Panc1 (cell line): Measurements from ENCODE around the gene TRIO. TPM values are rescaled to one million over a fixed set of nuclear protein-coding genes. Genes with fewer than 3 reads are reported as not detected.
A peak's percentile ranks its signal among the peaks of the same experiment; 100 is the strongest.

Experiments used
- ATAC-seq: fragments of 200-7000 bp; cut with Tn5 transposase; 2 replicates; pipeline ENCODE4 v1.9.1; 2020; ENCODE audit warnings: mild to moderate bottlenecking, moderate library complexity
- BruUV-seq: library from RNA; stranded (reverse); fragments of 400-500 nt; replicated peaks from 2 replicates; lab custom pipeline; 2021; lab: Mats Ljungman, UMichigan
- CTCF ChIA-PET: fragments of 300-600 bp; sonication (Branson Sonifier 250); formaldehyde crosslinking; loops from one replicate; lab custom pipeline; 2022; ENCODE audit warnings: antibody characterized with exemption; lab: Charles Lee
- POLR2A ChIA-PET: fragments of 300-600 bp; sonication (Branson Sonifier 250); formaldehyde crosslinking; loops from one replicate; lab custom pipeline; 2022; ENCODE audit warnings: antibody characterized with exemption; lab: Charles Lee
- DNase-seq: peaks from one replicate; pipeline ENCODE4 v3.0.0-alpha.2; 2010; ENCODE audit warnings: low read depth, low spot score
- H3K27ac ChIP-seq: 2 replicates; pipeline ENCODE4 v1.5.1; 2011; ENCODE audit warnings: mild to moderate bottlenecking, low read length, inconsistent platforms
- H3K27me3 ChIP-seq: fragments of 200-500 bp; sonication (Bioruptor generic); 2 replicates; pipeline ENCODE4 v1.6.0; 2014; ENCODE audit warnings: low read length, inconsistent platforms; ENCODE audit not compliant: control insufficient read depth, insufficient read depth
- H3K36me3 ChIP-seq: fragments of 200-500 bp; sonication (Bioruptor generic); 2 replicates; pipeline ENCODE4 v1.5.1; 2014; ENCODE audit warnings: inconsistent platforms, mild to moderate bottlenecking, low read length, moderate library complexity; ENCODE audit not compliant: control insufficient read depth, insufficient read depth
- H3K4me1 ChIP-seq: 2 replicates; pipeline ENCODE4 v1.5.1; 2011; ENCODE audit warnings: inconsistent platforms, mild to moderate bottlenecking, low read length, moderate library complexity; ENCODE audit not compliant: control insufficient read depth, insufficient read depth
- H3K4me3 ChIP-seq, 2 experiments: 2 replicates each; pipeline ENCODE4 v1.5.1; 2011 to 2012; ENCODE audit warnings: low read depth in 2 of 2, low read length in 2 of 2, mild to moderate bottlenecking in 2 of 2, inconsistent platforms in 1 of 2, moderate library complexity in 1 of 2
- H3K9me3 ChIP-seq: fragments of 200-500 bp; sonication (Bioruptor generic); 2 replicates; pipeline ENCODE4 v1.5.1; 2014; ENCODE audit warnings: low read depth, mild to moderate bottlenecking, inconsistent platforms, low read length, moderate library complexity; ENCODE audit not compliant: control insufficient read depth, insufficient read depth
- POLR2AphosphoS5 ChIP-seq: IDR thresholded peaks from 2 replicates; pipeline ENCODE4 v1.6.1; 2012; ENCODE audit warnings: mild to moderate bottlenecking, low read depth, low read length, moderate library complexity
- SIN3A ChIP-seq: IDR thresholded peaks from 2 replicates; pipeline ENCODE4 v1.6.1; 2012; ENCODE audit warnings: low read depth, mild to moderate bottlenecking, low read length, moderate library complexity, borderline replicate concordance; ENCODE audit not compliant: insufficient read depth
- TCF7L2 ChIP-seq: IDR thresholded peaks from 2 replicates; pipeline ENCODE4 v1.6.1; 2011; ENCODE audit warnings: mild to moderate bottlenecking, low read depth, low read length, inconsistent platforms
- in situ Hi-C: cut with HindIII; loops from 2 replicates; pipeline ENCODE4 v1.10.0; 2016; ENCODE audit warnings: low sequenced_read_pairs, low pct_unique_long_range_greater_than_20kb
- intact Hi-C: fragments of 100-400 bp; cut with micrococcal nuclease; formaldehyde crosslinking; loops from one replicate; pipeline ENCODE4 v1.10.0; 2022; ENCODE audit not compliant: unreplicated experiment
- total RNA-seq: library from RNA; stranded (reverse); gene quantifications from one replicate; pipeline ENCODE4 v1.2.1, GENCODE V29; 2021; ENCODE audit not compliant: unreplicated experiment
- TF ChIP-seq, protein P1 (sequence below), 2 experiments: IDR thresholded peaks; 2 replicates each; pipeline ENCODE4 v1.6.1; 2011 to 2012; ENCODE audit warnings: low read depth in 2 of 2, control low read depth in 1 of 2, low read length in 1 of 2, mild to moderate bottlenecking in 1 of 2, moderate library complexity in 1 of 2; ENCODE audit not compliant: insufficient read depth in 1 of 2
- TF ChIP-seq, protein P2 (sequence below): fragments of 450-650 bp; IDR thresholded peaks from 2 replicates; pipeline ENCODE4 v1.5.1; 2017; ENCODE audit warnings: mild to moderate bottlenecking

The TRIO gene
- total RNA-seq, 1 experiment from 2014 or later: 349 TPM

DNA sequence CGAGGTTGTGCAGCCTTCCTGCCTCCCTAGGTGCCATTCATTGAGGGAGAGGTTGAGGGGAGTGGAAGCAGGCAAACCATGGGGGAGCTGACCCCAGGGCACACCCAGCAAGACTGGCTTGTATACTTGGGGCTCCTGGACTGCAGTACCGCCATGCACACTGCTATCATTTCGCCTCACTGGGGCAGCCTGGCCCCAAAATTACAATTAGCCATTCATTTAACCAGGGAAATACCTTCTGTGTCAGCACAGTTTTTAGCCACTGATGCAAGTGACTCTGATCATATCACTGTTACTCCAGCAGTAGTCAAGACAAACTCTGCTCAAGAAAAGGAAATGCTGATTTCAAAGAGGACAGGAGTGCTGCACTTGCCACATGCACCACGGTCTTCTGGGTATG, 109.7 kb downstream of the TRIO start:
- Histone ChIP-seq H3K9me3 (no peaks in the 10 kb centered on the region; the same call in 1 of the 2 replicates), H3K27me3 (no peaks in the 10 kb centered on the region), H3K27ac (peak overlapping the region; percentile 96), H3K4me1 (peaks cover 98% of the 10 kb centered on the region), H3K36me3 (no peaks in the 10 kb centered on the region), H3K4me3 (no peak overlapping the region)
- no peak for ATAC-seq
- BruUV-seq: no TSS peak
- in situ Hi-C loops (no loop called here), intact Hi-C loops (no loop called here)
- ChIA-PET CTCF (no interaction called here), POLR2A (no interaction called here)
- DNase-seq: no peak
- TF ChIP-seq TCF7L2 (no peak), POLR2AphosphoS5 (no peak), SIN3A (no peak)
- TF ChIP-seq, protein P1, sequence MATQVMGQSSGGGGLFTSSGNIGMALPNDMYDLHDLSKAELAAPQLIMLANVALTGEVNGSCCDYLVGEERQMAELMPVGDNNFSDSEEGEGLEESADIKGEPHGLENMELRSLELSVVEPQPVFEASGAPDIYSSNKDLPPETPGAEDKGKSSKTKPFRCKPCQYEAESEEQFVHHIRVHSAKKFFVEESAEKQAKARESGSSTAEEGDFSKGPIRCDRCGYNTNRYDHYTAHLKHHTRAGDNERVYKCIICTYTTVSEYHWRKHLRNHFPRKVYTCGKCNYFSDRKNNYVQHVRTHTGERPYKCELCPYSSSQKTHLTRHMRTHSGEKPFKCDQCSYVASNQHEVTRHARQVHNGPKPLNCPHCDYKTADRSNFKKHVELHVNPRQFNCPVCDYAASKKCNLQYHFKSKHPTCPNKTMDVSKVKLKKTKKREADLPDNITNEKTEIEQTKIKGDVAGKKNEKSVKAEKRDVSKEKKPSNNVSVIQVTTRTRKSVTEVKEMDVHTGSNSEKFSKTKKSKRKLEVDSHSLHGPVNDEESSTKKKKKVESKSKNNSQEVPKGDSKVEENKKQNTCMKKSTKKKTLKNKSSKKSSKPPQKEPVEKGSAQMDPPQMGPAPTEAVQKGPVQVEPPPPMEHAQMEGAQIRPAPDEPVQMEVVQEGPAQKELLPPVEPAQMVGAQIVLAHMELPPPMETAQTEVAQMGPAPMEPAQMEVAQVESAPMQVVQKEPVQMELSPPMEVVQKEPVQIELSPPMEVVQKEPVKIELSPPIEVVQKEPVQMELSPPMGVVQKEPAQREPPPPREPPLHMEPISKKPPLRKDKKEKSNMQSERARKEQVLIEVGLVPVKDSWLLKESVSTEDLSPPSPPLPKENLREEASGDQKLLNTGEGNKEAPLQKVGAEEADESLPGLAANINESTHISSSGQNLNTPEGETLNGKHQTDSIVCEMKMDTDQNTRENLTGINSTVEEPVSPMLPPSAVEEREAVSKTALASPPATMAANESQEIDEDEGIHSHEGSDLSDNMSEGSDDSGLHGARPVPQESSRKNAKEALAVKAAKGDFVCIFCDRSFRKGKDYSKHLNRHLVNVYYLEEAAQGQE (IDR thresholded peaks at IDR 0.05; ENCODE audit: insufficient read depth in 1 of 2, low read depth in 2 of 2, low read length in 1 of 2): no peak
- TF ChIP-seq, protein P2, sequence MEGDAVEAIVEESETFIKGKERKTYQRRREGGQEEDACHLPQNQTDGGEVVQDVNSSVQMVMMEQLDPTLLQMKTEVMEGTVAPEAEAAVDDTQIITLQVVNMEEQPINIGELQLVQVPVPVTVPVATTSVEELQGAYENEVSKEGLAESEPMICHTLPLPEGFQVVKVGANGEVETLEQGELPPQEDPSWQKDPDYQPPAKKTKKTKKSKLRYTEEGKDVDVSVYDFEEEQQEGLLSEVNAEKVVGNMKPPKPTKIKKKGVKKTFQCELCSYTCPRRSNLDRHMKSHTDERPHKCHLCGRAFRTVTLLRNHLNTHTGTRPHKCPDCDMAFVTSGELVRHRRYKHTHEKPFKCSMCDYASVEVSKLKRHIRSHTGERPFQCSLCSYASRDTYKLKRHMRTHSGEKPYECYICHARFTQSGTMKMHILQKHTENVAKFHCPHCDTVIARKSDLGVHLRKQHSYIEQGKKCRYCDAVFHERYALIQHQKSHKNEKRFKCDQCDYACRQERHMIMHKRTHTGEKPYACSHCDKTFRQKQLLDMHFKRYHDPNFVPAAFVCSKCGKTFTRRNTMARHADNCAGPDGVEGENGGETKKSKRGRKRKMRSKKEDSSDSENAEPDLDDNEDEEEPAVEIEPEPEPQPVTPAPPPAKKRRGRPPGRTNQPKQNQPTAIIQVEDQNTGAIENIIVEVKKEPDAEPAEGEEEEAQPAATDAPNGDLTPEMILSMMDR: no peak

DNA sequence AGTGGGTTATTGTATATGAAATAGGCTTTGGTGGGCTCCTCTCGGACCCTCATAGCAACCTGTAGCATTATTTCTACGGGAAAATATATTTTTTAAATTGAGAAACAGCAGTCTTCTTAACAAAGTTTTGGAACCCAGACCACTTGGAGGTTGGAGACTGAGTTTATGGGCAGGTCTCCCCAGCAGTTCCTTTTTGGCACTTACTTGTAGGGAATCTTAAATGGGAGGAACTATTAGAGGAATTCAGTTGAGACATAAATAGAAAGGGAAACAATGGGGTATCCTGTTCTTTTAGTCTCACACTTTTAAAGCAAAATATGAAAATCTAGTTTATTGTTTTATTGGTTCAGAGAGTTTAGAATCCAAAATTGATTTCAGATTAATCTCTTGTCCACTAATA, 111.5 kb downstream of the TRIO start:
- TF ChIP-seq POLR2AphosphoS5 (no peak), SIN3A (no peak), TCF7L2 (no peak)
- TF ChIP-seq, protein P2: no peak
- TF ChIP-seq, protein P1 (IDR thresholded peaks at IDR 0.05; ENCODE audit: insufficient read depth in 1 of 2, low read depth in 2 of 2, low read length in 1 of 2): no peak

More for the DNA sequence above, 111.5 kb downstream of the TRIO start:
- Histone ChIP-seq H3K27ac (peak overlapping the region; percentile 96), H3K4me3 (no peak overlapping the region), H3K9me3 (no peaks in the 10 kb centered on the region; the same call in 1 of the 2 replicates), H3K27me3 (no peaks in the 10 kb centered on the region), H3K4me1 (peaks cover 98% of the 10 kb centered on the region), H3K36me3 (no peaks in the 10 kb centered on the region)
- POLR2A ChIA-PET: no interaction called here
- in situ Hi-C loops: loop anchor here (5.0 kb wide), 1 partner anchor 38 kb away; no protein-coding TSS in a partner anchor
- CTCF ChIA-PET: no interaction called here
- intact Hi-C loops: no loop called here
- no TSS peak for BruUV-seq
- ATAC-seq (no peak), DNase-seq (no peak)
